SK-N-SH treated with all-trans-retinoic acid at 6 μM for 48 hours (cell line): ENCODE results near the gene FLG2.
"Not testable (repeated sequence)": the region's sequence is repeated elsewhere in the genome, so short reads cannot be mapped to it uniquely, and the experiment has no call there.

ENCODE experiments used
- ATAC-seq: fragments of 200-7000 bp; cut with Tn5 transposase; 3 replicates; pipeline ENCODE4 v1.9.1; 2020; ENCODE audit warnings: mild to moderate bottlenecking, moderate library complexity
- ARNTL ChIP-seq: fragments of 450-650 bp; formaldehyde crosslinking; IDR thresholded peaks from 2 replicates; pipeline ENCODE4 v1.5.0; 2020; ENCODE audit warnings: low read depth, mild to moderate bottlenecking, moderate library complexity, borderline replicate concordance
- BACH2 ChIP-seq: fragments of 250-450 bp; sonication (Bioruptor Pico); IDR thresholded peaks from 2 replicates; pipeline ENCODE4 v1.9.0; 2021; ENCODE audit warnings: mild to moderate bottlenecking, borderline replicate concordance
- CSDC2 ChIP-seq: fragments of 250-450 bp; sonication (Bioruptor Pico); IDR thresholded peaks from 2 replicates; pipeline ENCODE4 v1.5.0; 2020; ENCODE audit warnings: mild to moderate bottlenecking, moderate library complexity
- ESRRG ChIP-seq: fragments of 250-450 bp; sonication (Bioruptor Pico); IDR thresholded peaks from 2 replicates; pipeline ENCODE4 v1.6.1; 2021; ENCODE audit warnings: mild to moderate bottlenecking
- GLIS3 ChIP-seq: fragments of 250-450 bp; sonication (Bioruptor Pico); IDR thresholded peaks from 2 replicates; pipeline ENCODE4 v1.5.0; 2020; ENCODE audit warnings: mild to moderate bottlenecking, moderate library complexity
- OSR1 ChIP-seq: fragments of 250-450 bp; sonication (Bioruptor Pico); IDR thresholded peaks from 2 replicates; pipeline ENCODE4 v1.8.0; 2022; ENCODE audit warnings: moderate library complexity, mild to moderate bottlenecking, inconsistent platforms
- PATZ1 ChIP-seq: fragments of 250-450 bp; sonication (Bioruptor Pico); IDR thresholded peaks from 2 replicates; pipeline ENCODE4 v1.8.0; 2020; ENCODE audit warnings: mild to moderate bottlenecking, moderate library complexity, borderline replicate concordance
- PPARA ChIP-seq: fragments of 250-450 bp; sonication (Bioruptor Pico); IDR thresholded peaks from 2 replicates; pipeline ENCODE4 v1.5.0; 2020; ENCODE audit warnings: mild to moderate bottlenecking, borderline replicate concordance
- SNAI2 ChIP-seq: fragments of 250-450 bp; sonication (Bioruptor Pico); IDR thresholded peaks from 2 replicates; pipeline ENCODE4 v1.5.0; 2020; ENCODE audit warnings: mild to moderate bottlenecking, moderate library complexity
- TCF4 ChIP-seq: fragments of 250-450 bp; sonication (Bioruptor Pico); IDR thresholded peaks from 2 replicates; pipeline ENCODE4 v1.8.0; 2021; ENCODE audit warnings: mild to moderate bottlenecking, moderate library complexity, borderline replicate concordance
- ZC3H10 ChIP-seq: fragments of 250-450 bp; sonication (Bioruptor Pico); IDR thresholded peaks from 2 replicates; pipeline ENCODE4 v1.5.1; 2021; ENCODE audit warnings: mild to moderate bottlenecking, moderate library complexity
- ZFP30 ChIP-seq: fragments of 450-650 bp; formaldehyde crosslinking; IDR thresholded peaks from 2 replicates; pipeline ENCODE4 v1.5.0; 2022; ENCODE audit warnings: mild to moderate bottlenecking, moderate library complexity
- ZNF565 ChIP-seq: fragments of 450-650 bp; formaldehyde crosslinking; conservative IDR thresholded peaks from 2 replicates; pipeline ENCODE4 v1.5.0; 2020; ENCODE audit warnings: low read depth, mild to moderate bottlenecking, moderate library complexity
- ZNF70 ChIP-seq: fragments of 450-650 bp; formaldehyde crosslinking; IDR thresholded peaks from 2 replicates; pipeline ENCODE4 v1.5.0; 2020; ENCODE audit warnings: mild to moderate bottlenecking, moderate library complexity
- TF ChIP-seq, protein P1 (sequence below): fragments of 250-450 bp; sonication (Bioruptor Pico); IDR thresholded peaks from 2 replicates; pipeline ENCODE4 v1.5.1; 2020; ENCODE audit warnings: low read depth, mild to moderate bottlenecking, moderate library complexity
- TF ChIP-seq, protein P2 (sequence below): fragments of 250-450 bp; sonication (Bioruptor Pico); IDR thresholded peaks from 2 replicates; pipeline ENCODE4 v1.8.0; 2021; ENCODE audit warnings: low read depth, mild to moderate bottlenecking, moderate library complexity, borderline replicate concordance
- TF ChIP-seq, protein P3 (sequence below): fragments of 250-450 bp; sonication (Bioruptor Pico); IDR thresholded peaks from 2 replicates; pipeline ENCODE4 v1.5.0; 2020; ENCODE audit warnings: mild to moderate bottlenecking, moderate library complexity

Gene FLG2

DNA sequence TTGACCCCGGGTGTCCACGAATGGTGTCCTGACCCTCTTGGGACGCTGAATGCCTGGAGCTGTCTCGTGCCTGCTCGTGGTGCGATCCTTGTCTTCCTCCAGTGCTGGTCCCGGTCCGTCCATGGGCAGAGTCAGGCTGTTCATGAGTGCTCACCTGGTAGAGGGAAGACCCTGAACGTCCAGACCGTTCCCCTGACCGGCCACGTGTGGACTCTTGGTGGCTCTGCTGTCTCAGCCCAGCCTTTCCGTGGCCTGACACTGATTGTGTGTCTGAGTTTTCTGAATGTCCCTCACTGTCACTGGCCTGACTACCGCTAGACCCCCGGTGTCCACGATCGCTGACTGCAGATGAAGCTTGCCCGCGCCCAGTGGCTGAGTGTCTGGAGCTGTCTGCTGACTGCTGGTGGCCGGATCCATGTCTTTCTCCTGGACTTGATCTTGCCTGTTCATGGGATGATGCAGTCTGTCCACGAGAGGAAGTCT, 46.4 kb downstream of the FLG2 start:
- ATAC-seq: no peak
- TF ChIP-seq OSR1 (CRISPR knock-in tag) (no peak), TCF4 (CRISPR knock-in tag) (no peak), GLIS3 (no peak), PATZ1 (no peak), CSDC2 (CRISPR knock-in tag) (no peak), ZC3H10 (CRISPR knock-in tag) (no peak), ESRRG (CRISPR knock-in tag) (no peak), BACH2 (CRISPR knock-in tag) (no peak), ZFP30 (CRISPR knock-in tag) (no peak)
- TF ChIP-seq, protein P1, sequence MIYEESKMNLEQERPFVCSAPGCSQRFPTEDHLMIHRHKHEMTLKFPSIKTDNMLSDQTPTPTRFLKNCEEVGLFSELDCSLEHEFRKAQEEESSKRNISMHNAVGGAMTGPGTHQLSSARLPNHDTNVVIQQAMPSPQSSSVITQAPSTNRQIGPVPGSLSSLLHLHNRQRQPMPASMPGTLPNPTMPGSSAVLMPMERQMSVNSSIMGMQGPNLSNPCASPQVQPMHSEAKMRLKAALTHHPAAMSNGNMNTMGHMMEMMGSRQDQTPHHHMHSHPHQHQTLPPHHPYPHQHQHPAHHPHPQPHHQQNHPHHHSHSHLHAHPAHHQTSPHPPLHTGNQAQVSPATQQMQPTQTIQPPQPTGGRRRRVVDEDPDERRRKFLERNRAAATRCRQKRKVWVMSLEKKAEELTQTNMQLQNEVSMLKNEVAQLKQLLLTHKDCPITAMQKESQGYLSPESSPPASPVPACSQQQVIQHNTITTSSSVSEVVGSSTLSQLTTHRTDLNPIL (CRISPR knock-in tag): no peak
- TF ChIP-seq, protein P2, sequence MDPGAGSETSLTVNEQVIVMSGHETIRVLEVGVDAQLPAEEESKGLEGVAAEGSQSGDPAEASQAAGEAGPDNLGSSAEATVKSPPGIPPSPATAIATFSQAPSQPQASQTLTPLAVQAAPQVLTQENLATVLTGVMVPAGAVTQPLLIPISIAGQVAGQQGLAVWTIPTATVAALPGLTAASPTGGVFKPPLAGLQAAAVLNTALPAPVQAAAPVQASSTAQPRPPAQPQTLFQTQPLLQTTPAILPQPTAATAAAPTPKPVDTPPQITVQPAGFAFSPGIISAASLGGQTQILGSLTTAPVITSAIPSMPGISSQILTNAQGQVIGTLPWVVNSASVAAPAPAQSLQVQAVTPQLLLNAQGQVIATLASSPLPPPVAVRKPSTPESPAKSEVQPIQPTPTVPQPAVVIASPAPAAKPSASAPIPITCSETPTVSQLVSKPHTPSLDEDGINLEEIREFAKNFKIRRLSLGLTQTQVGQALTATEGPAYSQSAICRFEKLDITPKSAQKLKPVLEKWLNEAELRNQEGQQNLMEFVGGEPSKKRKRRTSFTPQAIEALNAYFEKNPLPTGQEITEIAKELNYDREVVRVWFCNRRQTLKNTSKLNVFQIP: no peak

DNA sequence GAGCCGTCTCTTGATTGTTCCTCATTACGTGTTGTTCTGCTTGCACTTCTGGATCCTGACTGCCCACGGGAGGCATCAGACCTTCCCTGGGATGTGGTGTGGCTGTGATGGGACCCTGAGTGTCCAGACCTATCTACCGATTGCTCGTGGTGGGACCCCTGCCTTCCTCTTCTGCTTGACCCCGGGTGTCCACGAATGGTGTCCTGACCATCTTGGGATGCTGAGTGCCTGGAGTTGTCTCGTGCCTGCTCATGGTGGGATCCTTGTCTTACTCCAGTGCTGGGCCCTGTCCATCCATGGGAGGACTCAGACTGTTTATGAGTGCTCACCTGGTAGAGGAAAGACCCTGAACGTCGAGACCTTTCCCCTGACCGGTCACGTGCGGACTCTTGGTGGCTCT, 47.6 kb downstream of the FLG2 start:
- not testable (repeated sequence) for ATAC-seq

- ATAC-seq: no peak
- TF ChIP-seq, protein P2: no peak
- TF ChIP-seq ZNF70 (CRISPR knock-in tag): no peak
- TF ChIP-seq PATZ1: no peak
- TF ChIP-seq SNAI2: no peak
- TF ChIP-seq, protein P3, sequence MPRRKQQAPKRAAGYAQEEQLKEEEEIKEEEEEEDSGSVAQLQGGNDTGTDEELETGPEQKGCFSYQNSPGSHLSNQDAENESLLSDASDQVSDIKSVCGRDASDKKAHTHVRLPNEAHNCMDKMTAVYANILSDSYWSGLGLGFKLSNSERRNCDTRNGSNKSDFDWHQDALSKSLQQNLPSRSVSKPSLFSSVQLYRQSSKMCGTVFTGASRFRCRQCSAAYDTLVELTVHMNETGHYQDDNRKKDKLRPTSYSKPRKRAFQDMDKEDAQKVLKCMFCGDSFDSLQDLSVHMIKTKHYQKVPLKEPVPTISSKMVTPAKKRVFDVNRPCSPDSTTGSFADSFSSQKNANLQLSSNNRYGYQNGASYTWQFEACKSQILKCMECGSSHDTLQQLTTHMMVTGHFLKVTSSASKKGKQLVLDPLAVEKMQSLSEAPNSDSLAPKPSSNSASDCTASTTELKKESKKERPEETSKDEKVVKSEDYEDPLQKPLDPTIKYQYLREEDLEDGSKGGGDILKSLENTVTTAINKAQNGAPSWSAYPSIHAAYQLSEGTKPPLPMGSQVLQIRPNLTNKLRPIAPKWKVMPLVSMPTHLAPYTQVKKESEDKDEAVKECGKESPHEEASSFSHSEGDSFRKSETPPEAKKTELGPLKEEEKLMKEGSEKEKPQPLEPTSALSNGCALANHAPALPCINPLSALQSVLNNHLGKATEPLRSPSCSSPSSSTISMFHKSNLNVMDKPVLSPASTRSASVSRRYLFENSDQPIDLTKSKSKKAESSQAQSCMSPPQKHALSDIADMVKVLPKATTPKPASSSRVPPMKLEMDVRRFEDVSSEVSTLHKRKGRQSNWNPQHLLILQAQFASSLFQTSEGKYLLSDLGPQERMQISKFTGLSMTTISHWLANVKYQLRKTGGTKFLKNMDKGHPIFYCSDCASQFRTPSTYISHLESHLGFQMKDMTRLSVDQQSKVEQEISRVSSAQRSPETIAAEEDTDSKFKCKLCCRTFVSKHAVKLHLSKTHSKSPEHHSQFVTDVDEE (CRISPR knock-in tag): no peak
- TF ChIP-seq ARNTL (CRISPR knock-in tag): no peak
- no peak for TF ChIP-seq ZC3H10 (CRISPR knock-in tag)
- TF ChIP-seq ESRRG (CRISPR knock-in tag): no peak
- no peak for TF ChIP-seq PPARA (CRISPR knock-in tag)
- TF ChIP-seq ZNF565 (CRISPR knock-in tag): no peak
- TF ChIP-seq, all 23 proteins: peak for 0
Observed at GRCh38 chr1:152309955-152310354, 49.9 kb downstream of the FLG2 start.

DNA sequence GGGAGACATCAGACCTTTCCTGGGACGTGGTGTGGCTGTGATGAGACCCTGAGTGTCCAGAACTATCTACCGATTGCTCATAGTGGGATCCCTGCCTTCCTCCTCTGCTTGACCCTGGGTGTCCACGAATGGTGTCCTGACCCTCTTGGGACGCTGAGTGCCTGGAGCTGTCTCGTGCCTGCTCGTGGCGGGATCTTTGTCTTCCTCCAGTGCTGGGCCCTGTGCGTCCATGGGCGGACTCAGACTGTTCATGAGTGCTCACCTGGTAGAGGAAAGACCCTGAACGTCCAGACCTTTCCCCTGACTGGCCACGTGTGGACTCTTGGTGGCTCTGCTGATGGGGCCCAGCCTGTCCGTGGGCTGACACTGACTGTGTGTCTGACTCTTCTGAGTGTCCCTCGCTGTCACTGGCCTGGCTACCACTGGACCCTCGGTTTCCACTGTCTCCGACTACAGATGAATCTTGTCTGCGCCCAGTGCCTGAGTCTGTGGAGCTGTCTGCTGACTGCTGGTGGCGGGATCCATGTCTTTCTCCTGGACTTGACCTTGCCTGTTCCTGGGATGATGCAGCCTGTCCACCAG, 50.4 kb downstream of the FLG2 start:
- ATAC-seq: not testable (repeated sequence)

- not testable (repeated sequence) for ATAC-seq
Observed at GRCh38 chr1:152308758-152309157, 51.0 kb downstream of the FLG2 start.

DNA sequence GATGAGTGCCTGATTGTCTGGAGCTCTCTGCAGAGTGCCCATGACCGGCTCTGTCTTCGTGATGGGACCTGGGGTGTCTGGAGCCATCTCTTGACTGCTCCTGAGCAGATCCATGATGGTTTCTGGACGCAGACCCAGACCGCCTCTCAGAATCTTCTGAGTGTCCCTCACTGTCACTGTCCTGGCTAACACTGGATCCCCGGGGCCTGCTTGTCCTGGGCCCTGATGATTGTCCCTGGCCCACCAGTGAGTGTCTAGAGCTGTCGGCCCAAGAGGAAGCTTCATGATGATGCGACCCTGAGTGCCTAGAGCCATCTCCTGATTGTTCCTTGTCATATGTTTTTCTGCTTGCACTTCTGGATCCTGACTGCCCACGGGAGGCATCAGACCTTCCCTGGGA, 51.8 kb downstream of the FLG2 start:
- not testable (repeated sequence) for ATAC-seq

DNA sequence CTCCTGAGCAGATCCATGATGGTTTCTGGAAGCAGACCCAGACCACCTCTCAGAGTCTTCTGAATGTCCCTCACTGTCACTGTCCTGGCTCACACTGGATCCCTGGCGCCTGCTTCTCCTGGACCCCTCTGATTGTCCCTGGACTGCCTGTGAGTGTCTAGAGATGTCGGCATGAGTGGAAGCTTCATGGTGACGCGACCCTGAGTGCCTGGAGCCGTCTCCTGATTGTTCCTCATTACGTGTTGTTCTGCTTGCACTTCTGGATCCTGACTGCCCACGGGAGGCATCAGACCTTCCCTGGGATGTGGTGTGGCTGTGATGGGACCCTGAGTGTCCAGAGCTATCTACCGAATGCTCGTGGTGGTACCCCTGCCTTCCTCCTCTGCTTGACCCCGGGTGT, 53.7 kb downstream of the FLG2 start:
- not testable (repeated sequence) for ATAC-seq

DNA sequence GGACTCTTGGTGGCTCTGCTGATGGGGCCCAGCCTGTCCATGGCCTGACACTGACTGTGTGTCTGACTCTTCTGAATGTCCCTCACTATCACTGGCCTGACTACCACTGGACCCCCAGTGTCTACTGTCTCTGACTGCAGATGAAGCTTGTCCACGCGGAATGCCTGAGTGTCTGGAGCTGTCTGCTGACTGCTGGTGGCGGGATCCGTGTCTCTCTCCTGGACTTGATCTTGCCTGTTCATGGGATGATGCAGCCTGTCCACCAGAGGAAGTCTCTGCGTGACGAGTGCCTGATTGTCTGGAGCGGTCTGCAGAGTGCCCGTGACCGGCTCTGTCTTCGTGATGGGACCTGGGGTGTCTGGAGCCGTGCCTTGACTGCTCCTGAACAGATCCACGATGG, 55.0 kb downstream of the FLG2 start:
- not testable (repeated sequence) for ATAC-seq
